Measurements from ENCODE around the gene GALNT2. TPM values are rescaled to one million over a fixed set of nuclear protein-coding genes. Genes with fewer than 3 reads are reported as not detected.

Gene GALNT2
- total and polyA plus RNA-seq, 2 experiments from 2014 or later, result 17.8 to 48.3 TPM

GRCh38 chr1:230232371-230232771, 165.3 kb downstream of the GALNT2 start:
- TF ChIP-seq ZNF331 (CRISPR knock-in tag; IDR thresholded peaks at IDR 0.05; ENCODE audit: low read depth) (no peak), ZNF462 (CRISPR knock-in tag; IDR thresholded peaks at IDR 0.05) (no peak), ZNF114 (CRISPR knock-in tag; IDR thresholded peaks at IDR 0.05) (no peak), NANOG (IDR thresholded peaks at IDR 0.05; ENCODE audit: borderline replicate concordance) (0 out of 2 replicates have a peak, but pooled peaks have one; percentile 58), ETS1 (IDR thresholded peaks at IDR 0.05) (no peak), REST (IDR thresholded peaks at IDR 0.05; ENCODE audit: unreplicated experiment) (no peak), POLR2AphosphoS5 (IDR thresholded peaks at IDR 0.05; ENCODE audit: low read depth) (no peak), EZH2phosphoT487 (IDR thresholded peaks at IDR 0.05; ENCODE audit: unreplicated experiment) (no peak)
- peaks cover 43% of the 10 kb centered on the region for H3K4me1 Mint-ChIP-seq

More at GRCh38 chr1:230232371-230232771, 165.3 kb downstream of the GALNT2 start:
- DNase-seq (ENCODE audit: low spot score), result peak; percentile 55
- H2AFZ ChIP-seq, result no peak overlapping the region
- Mint-ChIP-seq H3K9me3 (peaks cover 4% of the 10 kb centered on the region; the same call in 1 of the 3 replicates), H3K36me3 (ENCODE audit: low read depth) (peaks cover 9% of the 10 kb centered on the region; the same call in 2 of the 3 replicates), H3K27me3 (ENCODE audit: insufficient read depth, low read depth, poor library complexity) (peaks cover 5% of the 10 kb centered on the region), H3K27ac (peak overlapping the region; percentile 63; the same call in 1 of the 2 replicates), H3K4me3 (peak overlapping the region; percentile 47)
- 0 out of 2 replicates have a peak, but pooled peaks cover 2% of the 10 kb centered on the region for H4K20me1 ChIP-seq (replicated peaks; ENCODE audit: insufficient read depth)
- H3K79me2 ChIP-seq (replicated peaks; ENCODE audit: insufficient read depth), result no peaks in the 10 kb centered on the region
- no peaks in the 10 kb centered on the region for H3K9me2 ChIP-seq (ENCODE audit: insufficient read depth)
- H3K4me3 ChIP-seq, result peak overlapping the region; percentile 16; the same call in 1 of the 2 replicates
- peak; percentile 70 for ATAC-seq
- no peaks in the 10 kb centered on the region for H3K36me3 ChIP-seq (ENCODE audit: insufficient read depth)
- H3K4me2 ChIP-seq, result peak overlapping the region; percentile 58
- peak overlapping the region; percentile 43; the same call in 1 of the 2 replicates for H3K27ac ChIP-seq (ENCODE audit: low read depth)
- peaks cover 34% of the 10 kb centered on the region for H3K4me1 ChIP-seq (ENCODE audit: insufficient read depth)
- no peaks in the 10 kb centered on the region for H3F3A ChIP-seq (replicated peaks; ENCODE audit: low read depth)
- H3K27me3 ChIP-seq (ENCODE audit: insufficient read depth), result no peaks in the 10 kb centered on the region

Data from GM23338 (cell line).